GM11168 (cell line): ENCODE results near the gene FTH1.

ENCODE experiments used
- in situ Hi-C: fragments of 300-500 bp; cut with MboI; formaldehyde crosslinking; loops from one replicate; pipeline ENCODE4 v1.12.0; 2022; ENCODE audit warnings: low sequenced_read_pairs; ENCODE audit not compliant: unreplicated experiment

Gene FTH1

DNA sequence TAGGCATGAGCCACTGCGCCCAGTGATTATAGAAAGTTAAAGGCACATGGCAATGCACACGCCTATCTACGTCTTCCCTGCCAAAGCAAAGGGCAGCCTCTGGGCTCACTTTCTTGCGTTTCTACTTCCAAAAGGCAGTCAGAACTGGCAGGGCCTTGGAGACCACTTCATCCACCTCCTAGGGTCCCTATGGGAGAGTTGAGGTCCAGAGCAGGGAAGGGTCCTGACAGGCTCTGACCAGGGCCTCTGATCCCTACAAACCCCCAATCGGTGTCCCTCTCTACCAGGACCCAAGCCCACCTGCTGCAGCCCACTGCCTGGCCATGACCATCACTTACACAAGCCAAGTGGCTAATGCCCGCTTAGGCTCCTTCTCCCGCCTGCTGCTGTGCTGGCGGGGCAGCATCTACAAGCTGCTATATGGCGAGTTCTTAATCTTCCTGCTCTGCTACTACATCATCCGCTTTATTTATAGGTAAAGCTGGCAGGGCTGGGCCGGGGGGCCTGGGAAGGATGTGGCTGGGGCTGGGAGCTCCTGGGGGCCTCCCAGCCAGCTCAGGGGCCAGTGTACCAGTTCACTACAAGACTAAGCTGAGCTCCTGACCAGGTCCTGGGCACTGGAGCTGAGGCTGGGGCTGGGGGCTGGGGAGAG, 15.8 kb downstream of the FTH1 start:
- in situ Hi-C loops: loop anchor here (10.0 kb wide), 1 partner anchor 123 kb away; no protein-coding TSS in a partner anchor

- in situ Hi-C loops: loop anchor here (10.0 kb wide), 1 partner anchor 125 kb away; no protein-coding TSS in a partner anchor
Observed at GRCh38 chr11:61950035-61950547, 17.3 kb downstream of the FTH1 start, which contains the start of gene BEST1. Gene BEST1, plus strand, starts transcription at chr11:61950351. Its CDS starts 1,456 bp downstream, at chr11:61951807.

DNA sequence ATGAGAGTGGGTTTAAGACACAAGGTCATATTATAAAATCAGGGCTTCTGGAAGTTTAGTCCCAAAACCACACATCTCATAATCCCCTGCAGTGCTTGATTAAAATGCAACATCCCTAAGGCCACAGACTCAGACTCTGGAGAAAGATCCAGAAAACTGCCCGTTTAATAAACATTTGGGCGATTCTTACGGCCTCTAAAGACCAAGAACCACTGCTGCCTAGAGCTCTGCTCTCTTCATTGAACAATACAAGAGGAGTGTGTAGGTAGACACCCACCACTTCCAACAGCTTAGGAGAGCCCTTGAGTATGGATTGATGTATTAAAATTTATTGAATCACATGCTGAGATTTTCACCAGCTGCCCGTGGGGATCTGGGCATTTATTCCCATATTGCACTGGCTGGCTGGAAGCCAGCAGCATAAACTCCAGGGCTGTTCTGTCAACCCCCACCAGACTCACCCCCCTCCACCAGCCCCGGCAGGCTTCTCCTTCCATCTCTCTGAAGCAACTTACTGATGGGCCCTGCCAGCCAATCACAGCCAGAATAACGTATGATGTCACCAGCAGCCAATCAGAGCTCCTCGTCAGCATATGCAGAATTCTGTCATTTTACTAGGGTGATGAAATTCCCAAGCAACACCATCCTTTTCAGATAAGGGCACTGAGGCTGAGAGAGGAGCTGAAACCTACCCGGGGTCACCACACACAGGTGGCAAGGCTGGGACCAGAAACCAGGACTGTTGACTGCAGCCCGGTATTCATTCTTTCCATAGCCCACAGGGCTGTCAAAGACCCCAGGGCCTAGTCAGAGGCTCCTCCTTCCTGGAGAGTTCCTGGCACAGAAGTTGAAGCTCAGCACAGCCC, 18.0 kb downstream of the FTH1 start:
- in situ Hi-C loops: loop anchor here (10.0 kb wide), 1 partner anchor 125 kb away; no protein-coding TSS in a partner anchor

DNA sequence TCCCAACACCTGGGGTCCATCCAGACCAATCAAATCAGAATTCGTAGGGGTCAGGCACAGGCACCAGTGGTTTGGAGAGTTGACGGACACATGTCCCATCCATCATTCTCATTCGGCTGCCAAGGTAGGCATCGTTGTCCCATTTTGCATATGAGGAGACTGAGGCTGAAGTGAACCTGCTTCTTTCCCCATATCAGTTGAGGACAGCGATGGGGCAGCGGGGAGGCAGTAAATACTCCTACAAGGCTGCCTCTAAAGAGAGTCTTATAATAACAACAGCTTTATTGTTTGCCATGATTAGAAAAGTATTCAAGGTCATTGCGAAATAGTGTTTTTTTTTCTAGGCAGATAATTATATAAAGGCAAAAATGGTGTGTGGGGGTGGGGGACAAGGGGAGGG, 18.9 kb downstream of the FTH1 start:
- in situ Hi-C loops: no loop called here

DNA sequence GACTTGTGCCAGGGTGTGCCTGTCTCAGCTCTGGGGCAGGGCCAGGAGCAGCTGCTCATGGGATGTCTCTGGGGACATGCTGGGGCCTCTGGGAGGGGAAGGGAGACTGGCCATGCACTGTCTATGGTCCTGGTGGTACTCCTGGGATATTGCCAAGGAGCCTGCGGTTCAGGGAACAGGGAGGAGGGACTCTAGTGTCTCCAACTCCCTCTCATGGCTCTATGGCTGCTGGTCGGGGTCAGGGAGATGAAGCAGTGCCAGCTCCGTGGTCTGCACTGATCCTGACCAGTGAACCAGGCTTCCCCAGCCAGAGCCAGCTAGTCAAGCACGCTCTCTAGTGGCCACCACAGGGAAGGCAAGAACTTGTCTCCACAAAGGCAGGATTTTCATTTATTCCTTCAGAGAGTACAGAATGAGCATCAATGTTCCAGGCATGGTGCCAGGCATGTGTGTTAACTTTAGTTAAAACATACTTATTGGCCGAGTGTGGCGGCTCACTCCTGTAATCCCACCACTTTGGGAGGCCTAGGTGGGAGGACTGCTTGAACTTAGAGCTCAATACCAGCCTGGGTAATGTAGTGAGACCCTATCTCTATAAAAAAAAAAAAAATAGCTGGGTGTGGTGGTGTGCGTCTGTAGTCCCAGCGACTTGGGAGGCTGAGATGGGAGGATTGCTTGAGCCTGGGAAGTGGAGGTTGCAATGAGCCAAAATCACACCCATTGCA, 19.8 kb downstream of the FTH1 start:
- in situ Hi-C loops: no loop called here

- in situ Hi-C loops: no loop called here
Observed at GRCh38 chr11:61946894-61947293, 20.5 kb downstream of the FTH1 start.

DNA sequence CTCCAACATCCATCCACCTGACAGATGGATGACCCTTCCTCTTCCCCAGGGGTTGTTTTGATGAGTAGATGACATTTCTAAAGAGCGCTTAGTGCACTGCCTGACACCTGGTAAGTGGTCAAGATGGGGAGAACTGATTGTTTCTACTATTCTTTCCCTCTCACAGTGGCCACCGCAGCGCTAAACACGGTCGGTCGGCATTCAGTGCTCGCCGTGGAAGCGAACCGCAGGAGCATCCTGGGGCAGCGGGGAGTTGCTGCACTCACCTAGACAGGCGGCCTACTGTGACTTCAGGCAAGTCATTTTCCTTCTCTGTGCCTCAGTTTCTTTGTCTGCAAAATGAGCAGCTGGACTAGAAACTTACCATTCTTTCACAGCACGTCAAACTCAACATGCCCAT, 22.2 kb downstream of the FTH1 start:
- in situ Hi-C loops: no loop called here

DNA sequence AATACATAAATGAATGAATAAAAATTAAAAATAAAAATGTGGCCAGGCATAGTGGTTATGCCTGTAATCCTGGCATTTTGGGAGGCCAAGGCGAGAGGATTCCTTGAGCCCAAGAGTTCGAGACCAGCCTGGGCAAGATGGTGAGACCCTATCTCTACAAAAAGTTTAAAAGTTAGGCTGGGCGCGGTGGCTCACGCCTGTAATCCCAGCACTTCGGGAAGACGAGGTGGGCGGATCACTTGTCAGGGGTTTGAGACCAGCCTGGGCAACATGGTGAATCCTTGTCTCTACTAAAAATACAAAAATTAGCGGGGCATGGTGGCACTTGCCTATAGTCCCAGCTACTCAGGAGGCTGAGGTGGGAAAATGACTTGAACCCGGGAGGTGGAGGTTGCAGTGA, 27.0 kb downstream of the FTH1 start:
- in situ Hi-C loops: no loop called here

DNA sequence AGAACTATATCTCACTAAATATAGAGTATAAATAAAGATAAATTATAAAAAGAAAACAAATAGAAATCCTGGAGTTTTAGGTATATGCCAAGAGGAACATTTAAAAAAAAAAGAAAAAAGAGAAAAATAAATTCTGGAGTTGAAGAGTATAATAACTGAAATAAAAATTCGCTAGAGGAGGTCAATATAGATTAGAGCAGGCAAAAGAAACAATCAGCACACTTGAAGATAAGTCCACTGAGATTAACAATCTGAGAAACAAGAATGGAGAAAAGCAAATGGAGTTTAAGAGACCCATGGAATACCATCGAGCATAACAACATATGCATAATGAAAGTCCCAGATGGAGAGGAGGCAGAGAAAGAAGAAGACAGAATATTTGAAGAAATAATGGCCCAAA, 31.6 kb downstream of the FTH1 start:
- in situ Hi-C loops: no loop called here

DNA sequence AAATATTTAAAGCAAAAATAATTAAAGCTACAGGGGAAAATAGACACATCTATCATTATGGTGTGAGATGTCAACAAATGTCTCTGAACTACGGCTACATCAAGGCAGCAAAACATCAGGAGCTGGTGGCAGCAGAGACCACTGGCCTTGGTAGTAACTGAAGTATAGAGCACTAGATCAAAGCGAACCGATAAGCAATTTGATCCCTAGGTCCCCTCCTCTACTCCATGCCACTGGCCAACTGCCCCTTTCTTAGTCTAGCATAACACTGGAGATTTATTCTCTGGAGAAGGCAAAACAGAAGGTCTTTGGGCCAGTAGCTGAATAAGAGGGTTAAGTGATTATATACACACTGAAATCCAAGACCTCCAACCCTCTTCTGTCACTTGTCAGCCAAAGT, 36.5 kb downstream of the FTH1 start:
- in situ Hi-C loops: no loop called here

- in situ Hi-C loops: no loop called here
Observed at GRCh38 chr11:61928606-61929005, 38.8 kb downstream of the FTH1 start.

- in situ Hi-C loops: no loop called here
Observed at GRCh38 chr11:61927501-61927900, 39.9 kb downstream of the FTH1 start.

- in situ Hi-C loops: no loop called here
Observed at GRCh38 chr11:61926235-61926634, 41.2 kb downstream of the FTH1 start.

DNA sequence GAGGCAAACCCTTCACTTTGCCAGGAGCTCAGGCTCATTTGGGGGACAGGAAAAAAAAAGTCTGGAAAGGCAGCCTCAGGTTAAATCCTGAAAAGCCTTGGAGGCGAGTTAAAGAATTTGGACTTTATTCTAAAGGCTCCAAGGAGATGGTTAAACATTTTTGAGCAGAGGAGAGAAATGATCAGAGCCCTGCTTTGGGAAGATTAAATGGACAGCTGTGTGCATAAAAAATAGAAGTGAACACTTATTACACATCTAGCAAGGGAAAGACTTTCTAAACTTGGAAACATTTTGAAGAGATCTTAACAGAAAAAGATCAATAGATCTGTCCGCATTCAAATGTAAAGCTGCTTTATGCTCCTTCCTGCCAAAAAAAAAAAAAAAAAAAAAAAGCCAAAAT, 41.7 kb downstream of the FTH1 start:
- in situ Hi-C loops: no loop called here

DNA sequence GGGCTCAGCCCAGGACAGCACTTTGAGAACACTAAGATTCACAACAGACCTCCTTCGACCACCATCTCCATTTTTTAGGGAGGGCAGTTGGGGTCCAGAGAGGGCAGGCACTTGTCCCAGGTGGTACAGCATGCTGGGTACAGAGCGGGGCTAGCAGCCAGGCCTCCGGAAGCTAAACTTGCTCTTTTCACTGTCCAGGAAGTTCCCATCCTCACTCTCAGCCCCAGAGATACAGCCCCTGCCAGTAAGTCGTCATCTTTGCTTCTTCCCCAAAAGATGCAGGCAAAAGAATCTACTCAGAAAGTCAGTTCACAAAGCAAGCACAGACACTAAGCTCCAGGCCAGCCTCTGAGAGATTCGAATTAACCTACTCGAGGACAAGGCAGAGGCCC, 43.4 kb downstream of the FTH1 start:
- in situ Hi-C loops: no loop called here

DNA sequence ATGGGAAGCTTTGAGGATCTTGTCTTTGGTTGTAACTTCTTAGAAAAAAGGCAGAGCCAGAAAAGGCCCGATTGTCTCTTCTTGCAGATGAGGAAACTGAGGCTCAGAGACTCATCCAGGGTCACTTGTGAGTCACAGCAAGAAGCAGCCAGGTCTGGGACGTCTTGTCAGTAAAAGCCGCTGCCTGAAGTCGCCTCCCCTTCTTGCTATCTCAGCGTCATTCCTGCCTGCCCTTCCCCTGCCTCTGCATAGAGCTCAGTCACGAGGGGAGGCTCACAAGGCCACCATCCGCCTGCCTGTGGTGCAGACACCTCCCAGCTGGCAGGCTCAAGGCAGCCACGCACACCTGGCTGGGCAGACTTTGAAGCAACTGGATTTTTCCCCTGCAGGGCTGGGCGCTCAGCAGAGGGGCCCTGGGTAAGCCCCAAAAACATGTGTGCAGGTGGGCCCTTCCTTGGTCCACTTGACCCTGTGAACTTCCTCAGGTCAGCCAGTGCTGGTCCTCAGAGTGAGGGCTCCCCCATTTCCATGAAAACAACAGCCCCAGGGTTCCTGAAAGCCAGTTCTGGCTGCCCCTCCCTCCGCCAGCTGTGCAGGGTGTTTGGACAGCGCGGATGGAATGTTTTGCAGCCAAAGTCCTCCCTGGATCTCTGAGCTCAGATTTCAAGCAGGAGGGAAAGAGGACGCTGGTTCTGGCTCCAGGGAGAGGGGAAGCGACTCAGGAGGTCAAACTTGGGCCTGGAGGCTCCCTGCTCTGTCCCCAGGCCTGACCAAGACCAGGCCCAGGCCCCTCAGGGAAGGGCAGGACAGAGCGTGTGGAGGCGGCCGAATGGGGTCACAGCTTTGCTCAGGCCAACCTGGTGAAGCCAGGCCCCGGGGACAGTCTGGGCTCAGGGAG, 44.0 kb downstream of the FTH1 start:
- in situ Hi-C loops: no loop called here

DNA sequence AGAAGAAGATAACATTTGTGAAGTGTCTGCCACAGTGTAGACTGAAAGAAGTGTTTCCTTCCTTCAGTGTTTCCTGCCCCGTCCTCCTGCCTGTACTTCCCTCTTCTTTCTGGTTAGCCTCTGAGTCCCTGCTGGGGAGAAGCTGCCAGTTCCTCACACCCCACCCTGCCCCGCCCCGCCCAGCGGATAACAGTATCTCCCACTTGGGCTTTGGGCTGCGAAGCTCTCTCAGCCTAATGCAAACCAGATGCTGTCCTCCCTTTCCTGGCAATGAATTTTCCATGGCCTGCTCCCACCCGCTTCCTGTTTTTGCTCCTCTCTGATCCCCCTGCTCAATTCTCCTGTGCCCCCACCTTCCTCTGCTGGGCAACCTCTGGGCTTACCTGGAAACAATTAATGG, 44.9 kb downstream of the FTH1 start:
- in situ Hi-C loops: no loop called here

- in situ Hi-C loops: no loop called here
Observed at GRCh38 chr11:61921446-61921845, 46.0 kb downstream of the FTH1 start.

GRCh38 chr11:61919705-61920631, 47.5 kb downstream of the FTH1 start:
- in situ Hi-C loops: no loop called here
